HEK293T (cell line): ENCODE measurements around the gene DEFB124.

Experiments
- ARNT ChIP-seq: fragments of 450-650 bp; IDR thresholded peaks from 2 replicates; pipeline ENCODE4 v1.6.1; 2017; ENCODE audit warnings: mild to moderate bottlenecking
- ELF4 ChIP-seq: fragments of 450-650 bp; IDR thresholded peaks from 2 replicates; pipeline ENCODE4 v1.6.1; 2017; ENCODE audit warnings: antibody characterized with exemption
- FOXA1 ChIP-seq: fragments of 450-650 bp; IDR thresholded peaks from 2 replicates; pipeline ENCODE4 v1.6.1; 2016; ENCODE audit warnings: mild to moderate bottlenecking
- FOXK2 ChIP-seq: fragments of 450-650 bp; IDR thresholded peaks from 2 replicates; pipeline ENCODE4 v1.6.1; 2016; ENCODE audit warnings: mild to moderate bottlenecking
- FOXM1 ChIP-seq: fragments of 450-650 bp; IDR thresholded peaks from 2 replicates; pipeline ENCODE4 v1.6.1; 2017; ENCODE audit warnings: mild to moderate bottlenecking, borderline replicate concordance
- L3MBTL2 ChIP-seq: fragments of 450-650 bp; conservative IDR thresholded peaks from 2 replicates; pipeline ENCODE4 v1.6.1; 2016; ENCODE audit warnings: mild to moderate bottlenecking
- LEF1 ChIP-seq: fragments of 450-650 bp; IDR thresholded peaks from 2 replicates; pipeline ENCODE4 v1.6.1; 2017; ENCODE audit warnings: mild to moderate bottlenecking, borderline replicate concordance
- NFRKB ChIP-seq: fragments of 450-650 bp; IDR thresholded peaks from 2 replicates; pipeline ENCODE4 v1.6.1; 2016; ENCODE audit warnings: mild to moderate bottlenecking, moderate library complexity
- SUZ12 ChIP-seq: fragments of 450-650 bp; IDR thresholded peaks from 2 replicates; pipeline ENCODE4 v1.6.1; 2016; ENCODE audit warnings: mild to moderate bottlenecking

DNA sequence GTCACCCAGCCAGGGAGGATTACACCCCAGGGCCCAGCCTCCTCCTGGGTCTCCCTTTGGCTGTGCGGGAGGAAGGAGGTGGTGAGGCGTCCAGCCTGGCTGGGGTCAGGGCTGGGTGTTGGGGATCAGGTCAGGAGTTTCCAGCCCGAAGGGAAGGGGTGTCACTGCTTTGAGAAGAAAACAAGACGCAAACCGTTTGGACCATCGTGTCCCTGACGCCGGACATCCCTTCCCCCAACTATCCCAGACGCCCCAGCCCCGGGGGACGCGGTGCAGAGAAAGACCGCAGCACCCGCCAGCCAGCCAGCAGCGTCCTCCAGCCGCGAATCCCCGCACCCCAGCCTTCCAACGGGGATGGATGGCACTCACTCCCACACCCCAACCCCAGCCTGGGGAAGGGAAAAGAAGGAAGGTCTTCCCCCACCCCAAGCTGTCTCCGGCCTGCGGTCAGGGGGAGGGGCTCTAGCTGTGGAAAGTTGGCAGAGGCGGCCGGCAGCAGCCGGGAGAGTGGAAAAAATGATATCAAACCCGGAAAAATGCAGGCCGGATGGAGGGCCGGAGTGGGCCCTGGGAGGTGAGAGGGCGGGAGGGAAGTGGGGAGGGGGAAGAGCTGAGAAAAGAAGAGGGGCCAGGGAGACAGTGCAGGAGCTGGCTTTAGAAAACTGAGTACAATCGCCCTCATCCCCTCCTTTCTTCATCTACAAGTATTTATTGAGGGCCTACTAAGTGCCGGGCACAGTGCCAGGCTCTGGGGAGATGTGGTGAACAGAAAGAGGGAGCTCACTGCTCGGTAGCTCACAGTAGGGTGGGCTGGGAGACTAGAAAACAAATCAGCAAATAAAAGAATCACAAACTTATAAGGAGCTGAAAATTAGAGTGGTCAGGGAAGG is 10.8 kb upstream of the DEFB124 start:
- TF ChIP-seq ARNT (no peak), FOXM1 (no peak), LEF1 (no peak), L3MBTL2 (no peak), SUZ12 (no peak), ELF4 (no peak), FOXK2 (no peak), NFRKB (no peak), FOXA1 (no peak)
